Skin epidermis (tissue), 12 donors: ENCODE measurements around the gene CACNA2D2.

Source experiments
- H3K27ac ChIP-seq, 21 experiments: fragments of 200-600 bp; sonication (generic) in 11 of 21; one replicate each; pipeline ENCODE4 v1.5.0; 2020; ENCODE audit warnings: mild to moderate bottlenecking in 3 of 21, inconsistent platforms in 2 of 21, moderate library complexity in 2 of 21
- H3K4me3 ChIP-seq, 7 experiments: fragments of 200-600 bp; sonication (generic) in 2 of 7; one replicate each; pipeline ENCODE4 v1.5.0; 2020; ENCODE audit warnings: inconsistent platforms in 2 of 7, mild to moderate bottlenecking in 2 of 7, moderate library complexity in 1 of 7

The CACNA2D2 gene

GRCh38 chr3:50380405-50381085, 122.9 kb downstream of the CACNA2D2 start:
- no peak overlapping the region for H3K4me3 ChIP-seq

GRCh38 chr3:50378757-50379156, 124.7 kb downstream of the CACNA2D2 start:
- Histone ChIP-seq H3K27ac (no peak overlapping the region), H3K4me3 (no peak overlapping the region)

More at GRCh38 chr3:50380405-50381085, 122.9 kb downstream of the CACNA2D2 start:
- no peak overlapping the region for H3K27ac ChIP-seq

GRCh38 chr3:50378024-50378423, 125.4 kb downstream of the CACNA2D2 start:
- H3K27ac ChIP-seq = no peak overlapping the region
- H3K4me3 ChIP-seq = no peak overlapping the region

GRCh38 chr3:50375258-50375931, 128.0 kb downstream of the CACNA2D2 start:
- Histone ChIP-seq H3K4me3 (no peak overlapping the region), H3K27ac (no peak overlapping the region)

- H3K4me3 ChIP-seq = no peak overlapping the region
- H3K27ac ChIP-seq = no peak overlapping the region
These were observed 128.8 kb downstream of the CACNA2D2 start for GRCh38 chr3:50374363-50375257.

GRCh38 chr3:50373146-50374051, 130.0 kb downstream of the CACNA2D2 start:
- Histone ChIP-seq H3K27ac (no peak overlapping the region), H3K4me3 (no peak overlapping the region)

DNA sequence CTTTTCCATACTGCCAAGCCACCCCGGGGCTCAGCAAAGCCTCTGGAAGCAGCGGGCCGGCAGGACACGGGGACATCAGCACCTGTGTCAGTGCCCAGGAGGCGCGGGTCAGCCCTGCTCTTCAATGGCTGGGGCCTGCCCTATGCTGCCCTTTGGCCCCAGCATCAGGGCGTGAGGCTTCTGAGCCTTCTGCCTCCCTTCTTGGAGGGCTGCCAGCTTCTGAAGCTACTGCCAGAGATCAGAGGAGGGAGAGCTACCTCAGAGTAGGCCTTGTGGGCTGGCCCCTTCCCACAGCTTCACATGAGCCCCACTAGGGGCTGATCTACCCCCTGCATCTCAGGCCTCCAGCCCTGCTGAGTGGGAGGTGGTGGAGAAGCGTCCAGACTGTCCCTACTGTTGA, 131.1 kb downstream of the CACNA2D2 start:
- Histone ChIP-seq H3K4me3 (no peak overlapping the region), H3K27ac (no peak overlapping the region)

DNA sequence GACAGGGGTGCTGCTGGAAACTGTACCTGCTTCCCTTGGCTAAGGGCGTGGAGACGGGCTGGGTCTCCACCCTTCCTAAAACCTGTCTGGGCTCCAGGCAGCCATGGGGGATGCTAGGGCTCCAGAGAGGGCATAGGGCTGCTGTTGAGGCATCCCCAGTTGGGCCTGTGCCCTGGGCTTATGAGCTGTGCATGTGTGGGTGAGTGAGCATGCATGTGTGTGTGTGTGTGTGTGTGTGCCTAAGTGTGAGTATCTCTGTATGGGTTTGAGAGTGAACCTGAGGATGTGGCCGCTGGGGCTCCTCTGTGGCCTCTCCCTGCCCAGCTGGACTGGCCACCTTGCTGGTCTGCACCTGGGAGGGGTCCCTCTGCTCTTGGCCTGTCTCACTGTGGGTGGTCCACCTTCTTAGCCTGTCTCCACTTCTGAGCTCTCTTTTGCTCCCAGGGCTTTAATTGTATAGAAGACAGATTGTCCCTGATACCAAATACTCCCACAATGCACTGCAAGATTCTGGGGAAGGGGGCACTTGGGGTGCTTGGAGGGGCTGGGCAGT, 132.2 kb downstream of the CACNA2D2 start:
- Histone ChIP-seq H3K4me3 (no peak overlapping the region), H3K27ac (no peak overlapping the region)

DNA sequence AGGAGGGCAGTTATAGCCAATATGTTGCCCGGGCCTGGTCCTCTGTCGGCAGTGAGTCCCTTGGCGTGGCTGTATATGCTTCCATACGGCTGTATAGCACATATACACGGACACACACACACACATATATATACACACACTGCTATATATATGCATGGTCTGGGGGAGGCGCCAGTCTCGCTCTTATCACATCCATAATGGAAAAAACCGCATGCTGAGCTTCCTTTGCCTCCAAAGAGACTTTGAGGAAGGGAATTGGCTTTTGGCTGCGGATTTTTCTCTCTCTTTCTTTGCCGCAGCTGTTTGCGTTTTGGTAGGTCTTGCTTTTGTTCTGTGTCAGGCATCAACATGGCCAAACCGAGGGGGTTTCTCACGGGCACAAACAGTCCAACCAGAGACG, 132.8 kb downstream of the CACNA2D2 start:
- no peak overlapping the region for H3K4me3 ChIP-seq
- H3K27ac ChIP-seq = no peak overlapping the region

- Histone ChIP-seq H3K4me3 (no peak overlapping the region), H3K27ac (no peak overlapping the region)
These were observed 134.3 kb downstream of the CACNA2D2 start for GRCh38 chr3:50369012-50369670.

DNA sequence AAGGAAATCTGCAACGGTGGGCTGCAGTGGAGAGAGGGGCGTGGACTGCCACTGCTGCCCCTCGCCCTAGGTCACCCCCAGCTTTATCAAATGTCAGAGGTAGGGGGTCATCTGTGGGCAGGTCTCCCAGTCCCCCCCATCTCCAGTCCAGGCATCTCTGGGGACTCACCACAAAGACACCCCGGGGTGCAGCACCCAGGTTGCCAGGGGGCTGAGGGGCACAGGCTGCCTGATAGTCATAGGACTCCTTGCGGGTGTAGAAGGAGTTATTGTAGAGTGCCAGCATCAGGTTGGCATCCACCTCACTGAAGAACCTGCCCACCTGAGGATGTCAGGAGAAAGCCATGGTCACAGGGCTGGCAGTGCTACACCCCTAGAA, 137.6 kb downstream of the CACNA2D2 start:
- H3K4me3 ChIP-seq = peak overlapping the region; percentile 44 to 57 (median 51)
- H3K27ac ChIP-seq = peak overlapping the region in 13 of 21 experiments; percentile 29 to 84 (median 59)

- H3K4me3 ChIP-seq = peak overlapping the region; percentile 44 to 57 (median 51)
These were observed 138.2 kb downstream of the CACNA2D2 start for GRCh38 chr3:50365080-50365841.

DNA sequence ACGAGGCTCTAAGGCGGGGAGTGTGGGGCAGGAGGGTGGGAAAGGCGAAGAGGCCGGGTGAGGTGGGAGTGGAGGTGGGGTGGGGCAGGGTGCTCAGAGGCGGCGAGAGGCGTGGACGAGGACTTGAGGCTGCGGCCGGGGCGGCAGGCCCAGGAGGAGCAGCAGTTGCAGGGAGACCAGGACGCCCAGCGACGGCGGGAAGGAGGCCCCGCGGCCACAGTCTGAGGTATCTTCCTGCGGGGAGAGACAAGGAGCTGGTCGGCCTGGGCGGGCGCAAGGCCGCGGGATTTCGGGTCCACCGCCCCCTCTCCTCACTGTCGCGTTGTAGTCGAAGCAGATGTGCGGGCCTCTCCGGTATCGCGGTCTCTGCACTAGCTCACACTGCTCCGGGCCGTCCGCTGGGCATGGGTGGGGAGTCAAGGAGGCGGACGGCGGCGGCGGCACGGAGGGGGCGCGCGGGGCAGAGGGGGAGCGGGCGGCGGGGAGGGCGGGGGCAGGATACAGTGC, 138.8 kb downstream of the CACNA2D2 start:
- peak overlapping the region in 13 of 21 experiments; percentile 2 to 78 (median 40) for H3K27ac ChIP-seq
- peak overlapping the region; percentile 44 to 57 (median 51) for H3K4me3 ChIP-seq

More at GRCh38 chr3:50365080-50365841, 138.2 kb downstream of the CACNA2D2 start:
- peak overlapping the region in 19 of 21 experiments; percentile 15 to 84 (median 59) for H3K27ac ChIP-seq

DNA sequence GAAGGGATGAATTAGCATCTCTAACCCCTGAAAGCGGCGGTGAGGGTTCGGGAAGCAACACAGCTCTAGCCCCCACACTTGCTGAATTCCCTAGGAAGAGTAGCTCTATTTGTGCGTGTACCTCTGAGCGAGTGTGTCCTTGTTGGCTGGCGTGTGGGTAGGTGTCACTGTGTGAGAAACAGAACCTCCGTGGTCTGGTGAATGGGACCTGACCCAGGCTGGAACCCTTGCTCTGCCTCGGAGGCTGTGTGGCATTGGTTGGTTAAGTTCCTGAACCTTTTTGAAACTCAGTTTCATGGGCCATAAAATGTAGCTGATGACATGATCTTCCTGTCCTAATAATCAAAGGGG, 143.7 kb downstream of the CACNA2D2 start:
- peak overlapping the region in 2 of 7 experiments; percentile 76 to 94 for H3K4me3 ChIP-seq
- H3K27ac ChIP-seq = peak overlapping the region in 3 of 21 experiments; percentile 93 to 97 (median 97)

DNA sequence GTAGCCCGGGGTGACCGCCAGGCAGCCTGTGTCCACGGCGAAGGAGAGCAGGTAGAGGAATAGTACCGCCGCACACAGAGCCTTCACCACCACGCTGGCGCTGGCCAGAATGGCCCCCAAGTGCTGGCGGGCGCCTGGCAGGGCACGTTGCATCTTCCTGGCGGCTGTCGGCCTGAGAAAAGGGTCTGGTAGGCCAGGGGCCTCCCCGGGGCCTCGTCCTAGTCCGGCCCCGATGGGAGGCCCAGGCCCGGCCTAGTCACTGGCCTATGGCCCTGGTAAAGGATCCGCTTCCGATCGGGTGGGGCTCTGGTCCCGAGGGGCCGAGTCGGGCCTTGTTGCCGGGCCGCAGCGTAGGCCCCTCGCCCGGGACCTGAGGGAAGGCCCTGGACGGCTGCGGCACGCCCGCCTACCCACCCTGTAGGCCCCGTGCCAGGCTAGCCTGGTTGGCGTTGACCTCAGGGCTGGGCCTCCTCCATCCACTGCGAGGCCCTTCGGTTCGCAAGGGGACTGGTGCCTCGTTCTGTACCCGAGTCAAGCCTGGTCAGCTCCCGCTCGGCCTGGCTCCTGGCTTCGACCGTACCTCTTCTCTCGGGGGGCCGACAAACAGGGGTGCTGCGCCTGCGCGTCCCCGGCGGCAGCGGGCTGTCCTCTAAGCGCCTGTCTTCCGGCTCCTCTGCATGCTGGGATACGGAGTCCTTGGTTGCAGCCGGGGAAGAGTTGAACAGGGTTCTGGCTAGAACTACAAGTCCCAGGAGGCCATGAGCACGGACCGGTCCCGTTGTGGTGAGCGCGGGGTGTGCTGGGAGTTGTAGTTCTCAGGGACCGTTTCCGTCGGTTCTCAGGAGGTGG, 144.3 kb downstream of the CACNA2D2 start, which contains the start of gene TMEM115:
TMEM115 (minus strand) TSS at position 611 of the 849 bp plus-strand sequence; CDS start at position 153, 458 bp downstream.
- H3K4me3 ChIP-seq = peak within 1 kb of the TSS; percentile 69 to 98 (median 79)
- peak within 1 kb of the TSS; percentile 71 to 99 (median 94) for H3K27ac ChIP-seq

- Histone ChIP-seq H3K27ac (peak overlapping the region; percentile 71 to 99 (median 94)), H3K4me3 (peak overlapping the region; percentile 69 to 98 (median 79))
These were observed 145.0 kb downstream of the CACNA2D2 start for GRCh38 chr3:50358355-50358910.
